HG03442 (cell line): Measurements from ENCODE around the gene DYNC1H1.

Experiments used
- ATAC-seq: cut with Tn5 transposase; IDR thresholded peaks from one replicate; pipeline ENCODE4 v1.9.1; 2021; ENCODE audit warnings: mild to moderate bottlenecking, moderate library complexity; ENCODE audit not compliant: unreplicated experiment

DYNC1H1 gene

GRCh38 chr14:102085948-102086708 lies 121.8 kb downstream of the DYNC1H1 start:
- peak; percentile 9 for ATAC-seq

GRCh38 chr14:102086709-102086971 lies 122.3 kb downstream of the DYNC1H1 start:
- ATAC-seq: no peak

- ATAC-seq: peak; percentile 83
These were observed 122.8 kb downstream of the DYNC1H1 start, which contains the start of gene HSP90AA1 for GRCh38 chr14:102086972-102087761. TSS of gene HSP90AA1 (minus strand) at chr14:102087044. CDS start at chr14:102086378, 666 bp downstream.

- ATAC-seq: no peak
These were observed 123.3 kb downstream of the DYNC1H1 start for GRCh38 chr14:102087762-102088011.

GRCh38 chr14:102088012-102088792 lies 123.8 kb downstream of the DYNC1H1 start:
- ATAC-seq: no peak

- ATAC-seq: no peak
These were observed 125.4 kb downstream of the DYNC1H1 start for GRCh38 chr14:102089621-102090343.

- ATAC-seq: no peak
These were observed 126.3 kb downstream of the DYNC1H1 start for GRCh38 chr14:102090713-102091112.

GRCh38 chr14:102092806-102093205 lies 128.4 kb downstream of the DYNC1H1 start:
- no peak for ATAC-seq

GRCh38 chr14:102094101-102094500 lies 129.7 kb downstream of the DYNC1H1 start:
- ATAC-seq: no peak

GRCh38 chr14:102095231-102095870 lies 131.0 kb downstream of the DYNC1H1 start:
- no peak for ATAC-seq

GRCh38 chr14:102095871-102096568 lies 131.6 kb downstream of the DYNC1H1 start:
- no peak for ATAC-seq

GRCh38 chr14:102096569-102097188 lies 132.3 kb downstream of the DYNC1H1 start:
- ATAC-seq: no peak

- no peak for ATAC-seq
These were observed 133.2 kb downstream of the DYNC1H1 start for GRCh38 chr14:102097441-102098135.

GRCh38 chr14:102103062-102103695 lies 138.8 kb downstream of the DYNC1H1 start:
- no peak for ATAC-seq

- no peak for ATAC-seq
These were observed 141.0 kb downstream of the DYNC1H1 start for GRCh38 chr14:102105369-102105768.
